HG03095 (cell line): ENCODE measurements around the gene NHSL2.

ENCODE experiments used
- ATAC-seq: cut with Tn5 transposase; IDR thresholded peaks from one replicate; pipeline ENCODE4 v1.9.1; 2021; ENCODE audit warnings: moderate library complexity; ENCODE audit not compliant: unreplicated experiment

The NHSL2 gene

GRCh38 chrX:72016881-72017783 lies 106.5 kb downstream of the NHSL2 start:
- no peak for ATAC-seq

- no peak for ATAC-seq
These were observed 107.8 kb downstream of the NHSL2 start for GRCh38 chrX:72018277-72019112.

GRCh38 chrX:72019487-72019886 lies 108.8 kb downstream of the NHSL2 start:
- ATAC-seq: no peak

GRCh38 chrX:72020204-72020603 lies 109.6 kb downstream of the NHSL2 start:
- ATAC-seq: no peak

GRCh38 chrX:72020788-72021187 lies 110.1 kb downstream of the NHSL2 start:
- ATAC-seq: peak; percentile 67

- no peak for ATAC-seq
These were observed 111.3 kb downstream of the NHSL2 start for GRCh38 chrX:72021975-72022374.

- ATAC-seq: no peak
These were observed 112.4 kb downstream of the NHSL2 start for GRCh38 chrX:72023071-72023470.

GRCh38 chrX:72025236-72025770 lies 114.7 kb downstream of the NHSL2 start:
- ATAC-seq: no peak

GRCh38 chrX:72026341-72027023 lies 115.8 kb downstream of the NHSL2 start:
- no peak for ATAC-seq

GRCh38 chrX:72027024-72027913 lies 116.6 kb downstream of the NHSL2 start:
- ATAC-seq: no peak

GRCh38 chrX:72027914-72028307 lies 117.3 kb downstream of the NHSL2 start:
- no peak for ATAC-seq

GRCh38 chrX:72028701-72029470 lies 118.2 kb downstream of the NHSL2 start:
- ATAC-seq: no peak

GRCh38 chrX:72029483-72030411 lies 119.1 kb downstream of the NHSL2 start:
- no peak for ATAC-seq

GRCh38 chrX:72030431-72030830 lies 119.8 kb downstream of the NHSL2 start:
- no peak for ATAC-seq

GRCh38 chrX:72031118-72031517 lies 120.5 kb downstream of the NHSL2 start:
- ATAC-seq: no peak

- ATAC-seq: no peak
These were observed 121.0 kb downstream of the NHSL2 start for GRCh38 chrX:72031634-72032033.

GRCh38 chrX:72037601-72038000 lies 127.0 kb downstream of the NHSL2 start:
- no peak for ATAC-seq

- no peak for ATAC-seq
These were observed 127.4 kb downstream of the NHSL2 start for GRCh38 chrX:72038016-72038415.
